ENCODE results near the gene FRY.

The FRY gene

DNA sequence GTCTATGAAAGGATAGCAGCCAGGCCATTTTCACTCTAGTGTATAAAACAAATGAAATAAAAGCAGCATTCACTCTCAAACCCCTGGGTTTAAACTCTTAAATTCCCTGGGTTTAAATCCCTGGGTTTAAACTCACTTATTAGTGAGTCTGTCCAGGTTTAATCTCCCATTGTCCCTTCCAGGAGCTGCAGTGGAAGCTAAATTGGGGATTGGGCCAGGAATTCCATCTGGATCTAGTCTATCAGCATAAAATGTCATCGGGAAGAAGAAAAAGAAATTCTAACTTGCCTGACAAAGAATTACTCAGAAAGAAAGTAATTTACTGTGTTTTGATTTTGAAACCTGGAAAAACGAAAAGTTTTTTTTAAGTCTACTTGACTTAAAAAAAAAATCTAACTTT, 54.8 kb downstream of the FRY start:
- DNase-seq (ENCODE audit: low spot score) = no peak

DNA sequence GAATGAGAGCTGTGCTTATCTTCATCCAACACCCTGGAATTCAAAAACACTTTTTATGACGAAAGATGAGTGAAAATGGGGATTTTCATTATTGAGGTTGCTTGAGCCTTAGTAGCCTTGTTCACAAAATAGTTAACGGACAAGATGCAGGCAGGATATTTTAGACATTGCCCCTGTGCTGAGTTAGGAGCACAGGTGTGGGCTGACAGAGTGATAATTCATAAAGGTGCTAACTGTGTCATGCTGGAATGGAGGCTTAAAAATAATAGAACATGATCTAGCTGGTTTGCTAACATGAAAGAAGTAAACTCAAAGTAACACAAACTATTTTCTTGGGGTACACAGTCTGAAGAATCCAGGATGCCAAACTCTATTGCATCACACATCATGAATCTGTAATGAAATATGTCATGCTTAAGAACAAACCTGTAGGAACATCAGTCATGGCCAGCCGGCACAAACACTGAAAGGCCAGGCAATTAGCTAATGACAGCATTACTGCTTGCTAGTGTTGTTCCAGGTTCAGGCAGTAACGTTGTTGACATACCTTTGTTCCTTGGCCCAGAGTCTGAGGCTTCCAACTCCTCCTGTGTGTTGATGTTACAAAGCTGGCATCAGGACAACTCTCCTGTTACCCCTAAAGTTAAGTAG, 55.3 kb downstream of the FRY start:
- DNase-seq (ENCODE audit: low spot score) = no peak

DNA sequence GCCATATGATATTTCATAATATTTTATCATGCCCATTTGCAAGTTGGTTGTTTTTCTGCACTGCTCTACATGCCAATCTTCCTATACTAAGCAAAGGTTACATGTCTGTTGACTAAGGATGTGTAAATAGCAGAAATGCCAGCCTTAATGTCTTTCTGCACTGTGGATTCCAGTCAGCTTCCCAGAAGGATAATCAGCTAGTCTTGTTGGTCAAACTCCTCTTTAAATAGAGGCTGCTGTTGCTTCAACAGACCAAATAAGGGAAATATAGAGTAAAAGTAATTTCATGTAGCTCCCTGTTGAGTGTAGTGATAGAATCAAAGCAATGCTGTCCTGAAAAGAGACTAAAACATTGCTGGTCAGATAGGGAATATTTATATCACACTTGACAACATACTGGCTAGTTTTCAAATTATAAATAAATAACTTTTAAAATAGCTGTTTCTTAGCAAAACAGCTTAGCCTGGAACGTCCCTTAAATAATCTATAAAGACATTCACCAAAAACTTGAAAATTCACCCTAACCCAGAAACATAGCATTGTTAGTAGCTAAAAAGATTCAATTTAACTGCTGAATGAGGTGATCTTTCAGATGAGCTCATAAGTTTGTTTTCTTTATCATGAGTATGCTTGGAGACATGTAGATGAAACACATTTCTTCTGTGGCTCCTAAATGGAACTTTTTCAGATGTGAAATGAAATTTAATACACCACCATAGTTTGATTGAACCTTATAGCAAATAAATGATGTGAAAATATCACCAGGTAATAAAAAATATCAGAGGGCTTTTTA, 56.6 kb downstream of the FRY start:
- no peak for DNase-seq (ENCODE audit: low spot score)

DNA sequence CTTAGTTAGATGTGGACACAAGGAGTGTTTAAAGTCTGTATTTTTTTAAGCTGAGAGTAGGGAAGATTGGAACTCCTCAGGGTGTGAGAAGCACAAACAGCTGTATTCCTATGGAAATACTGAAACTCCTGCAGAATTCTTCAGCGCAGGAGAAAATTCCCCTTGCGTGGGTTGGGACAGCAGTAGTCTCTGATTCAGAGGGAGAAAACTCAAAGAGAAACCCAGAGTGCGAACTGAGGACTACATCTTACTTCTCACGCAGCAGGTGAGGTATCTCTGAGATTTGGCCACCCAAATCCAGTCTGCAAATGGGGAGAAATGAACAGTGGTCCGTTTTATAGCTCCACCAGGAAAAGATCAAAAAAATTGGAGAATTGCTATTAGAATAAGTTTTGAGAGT, 60.9 kb downstream of the FRY start:
- no peak for DNase-seq (ENCODE audit: low spot score)

DNA sequence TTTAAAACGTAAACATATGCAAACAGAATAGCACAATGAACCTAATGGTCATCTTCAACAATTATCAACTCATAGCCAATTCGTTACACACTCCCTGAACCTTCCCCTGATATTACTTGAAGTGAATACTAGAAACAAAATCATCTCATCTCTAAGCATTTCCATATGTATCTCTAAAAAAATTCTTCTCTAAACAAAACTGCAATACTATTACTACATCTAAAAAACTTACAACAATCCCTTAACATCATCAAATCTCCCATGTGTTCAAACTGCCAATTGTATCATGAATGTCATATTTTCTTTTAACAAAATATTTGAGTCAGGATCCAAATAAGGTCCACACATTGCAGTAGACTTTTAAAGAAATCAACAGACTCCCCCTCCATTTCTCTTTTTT, 61.4 kb downstream of the FRY start:
- no peak for DNase-seq (ENCODE audit: low spot score)

DNA sequence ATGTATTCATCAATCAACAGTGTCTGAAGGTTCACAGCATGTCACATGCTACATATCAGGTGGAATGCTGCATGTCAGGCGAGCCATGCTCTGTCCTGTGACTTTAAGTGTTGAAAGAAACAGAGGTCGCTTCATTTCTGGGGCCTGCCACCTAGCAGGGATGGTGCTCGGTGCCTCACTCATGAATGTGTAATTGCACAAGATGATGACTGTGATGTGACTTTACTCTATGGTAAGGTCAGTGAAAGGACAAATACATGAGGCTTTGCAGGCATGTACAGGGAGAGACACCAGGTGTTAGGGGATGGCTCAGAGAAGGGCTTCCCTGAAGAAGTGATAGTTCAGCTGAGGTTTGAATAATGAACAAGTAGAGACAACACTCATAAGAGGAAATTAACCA, 66.7 kb downstream of the FRY start:
- DNase-seq (ENCODE audit: low spot score) = no peak

DNA sequence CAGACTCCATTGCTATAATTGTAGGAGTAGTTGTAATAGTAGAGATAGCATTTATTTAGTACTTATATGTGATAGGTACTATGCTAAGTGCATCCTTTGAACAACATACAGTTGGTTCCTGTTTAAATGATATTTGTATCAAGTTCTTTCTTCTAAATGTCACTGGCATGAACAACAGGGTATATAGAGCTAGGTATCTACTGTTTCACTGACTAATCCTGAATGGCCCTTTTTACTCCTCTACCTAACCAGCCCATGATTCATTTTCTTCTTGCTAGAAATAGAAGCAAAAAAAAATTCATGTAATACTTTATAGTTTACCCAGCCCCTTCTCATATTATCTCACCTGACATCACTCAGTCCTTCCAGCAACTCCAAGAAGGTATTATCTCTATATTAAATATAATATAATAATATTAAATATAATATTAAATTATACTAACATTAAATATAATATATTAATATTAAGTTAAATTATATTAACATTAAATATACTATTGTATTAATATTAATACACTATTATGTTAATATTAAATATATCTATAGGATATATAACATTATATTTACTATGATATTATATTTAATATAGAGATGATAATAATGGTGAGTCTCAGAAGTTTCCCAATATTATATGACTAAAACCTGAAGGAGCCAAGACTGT, 74.2 kb downstream of the FRY start:
- no peak for DNase-seq (ENCODE audit: low spot score)

DNA sequence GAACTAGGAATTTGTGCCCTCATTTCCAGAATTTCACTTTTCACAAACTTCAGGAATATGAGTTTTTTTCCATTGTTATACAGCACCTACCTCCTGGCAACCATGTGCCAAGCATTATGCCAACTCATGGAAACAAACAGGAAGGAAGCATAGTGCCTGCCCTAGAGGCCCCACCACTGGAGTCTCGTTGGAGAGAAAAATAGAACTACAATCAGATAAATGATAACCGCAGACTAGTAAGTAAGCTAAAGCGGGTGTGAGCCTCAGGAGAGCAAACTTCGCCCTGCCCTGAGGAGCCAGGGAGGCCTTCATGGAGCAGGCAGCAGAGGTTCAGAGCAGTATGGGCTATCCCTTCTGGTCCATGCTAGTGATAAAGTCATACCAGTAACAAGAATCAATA, 75.9 kb downstream of the FRY start:
- no peak for DNase-seq (ENCODE audit: low spot score)

DNA sequence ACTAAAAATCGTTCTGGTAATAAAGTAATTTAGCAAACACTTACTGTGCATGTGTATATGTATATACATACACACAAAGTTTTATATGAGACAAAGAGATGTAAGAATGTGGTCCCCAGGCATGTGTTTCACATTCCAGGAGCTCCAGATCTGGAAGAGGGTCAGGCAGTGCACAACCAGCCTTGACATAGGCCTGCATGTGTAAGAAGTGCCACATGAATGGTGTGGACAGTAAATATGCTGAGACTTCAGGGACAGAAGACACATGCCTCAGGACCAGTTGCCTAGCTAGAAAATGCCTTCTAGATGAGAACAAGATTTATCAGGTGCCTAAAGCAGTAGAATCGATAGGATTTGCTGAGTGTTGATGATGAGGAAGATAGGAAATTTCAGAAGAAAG, 76.4 kb downstream of the FRY start:
- no peak for DNase-seq (ENCODE audit: low spot score)

DNA sequence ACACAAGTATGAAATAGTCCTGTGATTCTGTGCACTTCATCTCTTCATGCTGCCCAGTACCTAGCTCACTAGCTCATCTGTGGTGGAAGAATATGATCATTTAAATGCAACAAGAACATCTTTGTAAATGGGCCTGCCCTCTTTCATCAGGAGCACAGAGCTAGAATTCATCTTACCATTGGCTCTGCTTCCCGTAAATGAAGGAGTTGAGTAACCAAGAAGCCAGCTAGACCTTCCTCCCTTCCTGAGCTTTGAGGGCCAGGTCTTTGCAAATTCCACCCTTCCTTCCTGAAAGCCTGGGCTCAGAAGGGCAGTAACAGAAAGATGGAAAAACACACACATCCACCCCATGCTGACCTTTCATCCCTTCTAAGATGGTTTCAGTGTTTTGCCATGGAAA, 82.0 kb downstream of the FRY start:
- no peak for DNase-seq (ENCODE audit: low spot score)

DNA sequence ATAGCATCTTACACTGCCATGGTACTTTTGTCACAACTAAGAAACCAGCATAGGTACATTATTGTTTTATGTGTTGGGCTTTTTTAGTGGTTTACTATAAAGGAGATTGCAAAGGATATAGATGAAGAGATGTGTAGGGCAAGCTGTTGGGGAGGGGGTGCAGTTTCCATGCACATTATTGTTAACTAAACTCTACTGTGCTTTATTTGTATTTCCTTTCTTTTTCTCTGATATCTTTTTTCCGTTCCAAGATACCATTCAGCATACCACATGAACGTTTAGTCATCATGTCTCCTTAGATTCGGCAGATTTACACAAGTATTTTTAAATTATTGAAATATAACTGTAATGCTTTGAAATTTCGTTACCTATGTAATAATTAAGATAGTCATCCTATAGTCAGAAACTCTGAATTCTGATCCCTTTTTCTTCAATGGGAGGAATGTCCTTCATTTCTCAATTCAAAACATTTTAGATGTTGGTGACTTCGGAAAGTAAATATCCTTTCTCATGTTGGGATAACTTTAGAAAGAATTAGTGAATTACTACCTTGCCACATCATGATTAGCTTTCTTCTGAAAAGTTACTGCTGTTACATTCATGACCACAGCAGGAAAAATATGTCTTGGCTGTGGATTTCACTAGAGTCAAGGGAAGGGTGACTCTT, 82.8 kb downstream of the FRY start:
- no peak for DNase-seq (ENCODE audit: low spot score)

DNA sequence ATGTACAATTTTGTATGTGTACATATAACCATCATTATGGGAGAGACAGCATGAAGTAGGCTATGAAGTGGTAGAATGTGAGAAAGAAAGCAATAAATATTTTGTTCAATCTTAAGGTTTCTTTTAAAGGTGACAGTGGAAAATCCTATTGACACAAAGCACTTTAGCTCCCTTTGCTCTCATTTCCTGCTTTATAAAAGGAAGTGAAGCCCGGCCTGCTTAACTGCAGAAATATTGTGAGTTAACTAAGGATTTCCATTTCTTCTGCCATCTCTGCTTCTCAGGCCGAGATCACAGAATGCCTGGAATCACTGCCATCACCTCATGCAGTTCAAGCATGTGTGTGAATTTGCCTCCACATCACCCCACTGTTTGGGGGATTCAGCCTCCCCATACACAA, 83.5 kb downstream of the FRY start:
- DNase-seq (ENCODE audit: low spot score) = no peak

DNA sequence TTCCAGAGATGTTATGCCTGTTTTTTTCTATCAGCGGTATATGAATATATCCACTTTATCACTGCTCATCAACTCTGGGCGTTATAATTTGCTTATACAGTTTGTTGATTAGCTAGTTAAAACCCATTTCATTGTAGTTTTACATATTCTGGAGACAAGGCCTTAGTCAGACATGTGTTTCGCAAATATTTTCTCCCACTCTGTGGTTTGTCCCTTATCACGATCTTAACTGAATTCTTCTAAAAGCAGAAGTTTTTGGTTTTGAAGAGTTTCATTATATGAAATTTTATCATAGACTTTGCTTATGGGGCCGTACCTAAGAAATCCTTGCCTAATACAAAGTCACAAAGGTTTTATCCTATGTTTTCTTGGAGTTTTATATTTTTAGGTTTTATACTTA, 84.6 kb downstream of the FRY start:
- DNase-seq (ENCODE audit: low spot score) = no peak

DNA sequence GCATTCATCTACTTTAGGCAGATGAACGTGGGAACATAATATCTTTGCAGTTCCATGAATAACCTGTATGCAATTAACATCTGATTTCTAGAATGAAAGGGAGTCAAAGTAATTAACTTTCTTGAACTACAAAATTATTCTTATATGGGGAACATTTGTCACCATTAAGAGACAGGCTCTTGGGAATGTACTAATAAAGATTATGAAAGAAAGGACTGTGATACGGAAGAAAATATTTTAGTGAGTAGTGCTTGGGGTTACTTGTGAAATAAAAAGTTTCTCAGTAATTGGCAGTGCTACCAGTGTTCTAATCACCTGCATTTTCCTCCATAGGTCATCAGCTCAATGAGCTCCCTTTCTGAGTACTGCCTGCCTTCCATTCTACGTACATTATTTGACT, 85.4 kb downstream of the FRY start:
- DNase-seq (ENCODE audit: low spot score) = no peak

DNA sequence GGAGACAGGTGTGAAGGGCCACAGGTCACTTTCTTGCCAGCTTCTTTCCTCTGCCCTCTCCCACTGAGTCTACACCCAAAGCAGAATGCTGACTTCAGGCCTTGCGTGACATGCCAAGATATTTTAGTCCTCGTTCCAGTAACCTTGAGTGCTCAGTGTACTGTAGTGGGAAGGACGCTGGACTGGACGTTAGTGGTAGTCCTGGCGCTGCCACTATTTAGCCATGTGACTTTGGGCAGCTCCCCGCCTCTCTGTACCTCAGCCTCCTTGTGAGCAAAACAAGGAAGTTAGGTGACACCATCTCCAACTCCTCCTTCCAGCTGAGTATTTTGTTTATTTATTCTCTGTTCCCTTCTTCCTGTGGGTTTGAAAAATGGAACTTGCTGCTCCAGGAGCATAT, 86.1 kb downstream of the FRY start:
- no peak for DNase-seq (ENCODE audit: low spot score)

DNA sequence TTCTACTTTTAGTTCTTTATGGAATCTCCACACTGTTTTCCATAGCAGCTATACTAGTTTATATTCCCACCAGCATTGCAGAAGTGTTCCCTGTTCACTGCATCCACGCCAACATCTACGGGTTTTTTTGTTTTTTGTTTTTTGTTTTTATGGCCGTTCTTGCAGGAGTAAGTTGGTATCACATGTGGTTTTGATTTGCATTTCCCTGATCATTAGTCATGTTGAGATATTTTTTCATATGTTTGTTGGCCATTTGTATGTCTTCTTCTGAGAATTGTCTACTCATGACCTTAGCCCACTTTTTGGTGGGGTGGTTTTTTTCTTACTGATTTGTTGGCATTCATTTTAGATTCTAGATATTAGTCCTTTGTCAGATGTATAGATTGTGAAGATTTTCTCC, 89.7 kb downstream of the FRY start:
- no peak for DNase-seq (ENCODE audit: low spot score)

DNA sequence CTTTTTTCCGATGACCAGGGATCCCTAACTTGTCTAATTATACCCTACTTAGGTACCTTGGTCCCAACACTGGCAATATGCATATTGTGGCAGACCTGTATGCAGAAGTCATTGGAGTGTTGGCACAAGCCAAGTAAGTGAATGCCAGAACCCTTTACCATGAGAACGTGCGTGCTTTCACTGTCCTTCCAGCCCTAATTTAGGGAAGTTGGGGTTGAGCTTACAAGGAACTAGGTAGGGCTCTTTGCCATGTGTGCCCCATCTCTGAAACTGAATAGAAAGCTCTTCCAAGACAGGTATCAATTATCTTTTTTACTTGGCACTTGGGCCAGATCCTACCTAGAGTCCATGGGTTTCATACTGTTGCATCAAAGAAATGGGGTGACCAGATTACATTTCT, 93.2 kb downstream of the FRY start:
- no peak for DNase-seq (ENCODE audit: low spot score)

DNA sequence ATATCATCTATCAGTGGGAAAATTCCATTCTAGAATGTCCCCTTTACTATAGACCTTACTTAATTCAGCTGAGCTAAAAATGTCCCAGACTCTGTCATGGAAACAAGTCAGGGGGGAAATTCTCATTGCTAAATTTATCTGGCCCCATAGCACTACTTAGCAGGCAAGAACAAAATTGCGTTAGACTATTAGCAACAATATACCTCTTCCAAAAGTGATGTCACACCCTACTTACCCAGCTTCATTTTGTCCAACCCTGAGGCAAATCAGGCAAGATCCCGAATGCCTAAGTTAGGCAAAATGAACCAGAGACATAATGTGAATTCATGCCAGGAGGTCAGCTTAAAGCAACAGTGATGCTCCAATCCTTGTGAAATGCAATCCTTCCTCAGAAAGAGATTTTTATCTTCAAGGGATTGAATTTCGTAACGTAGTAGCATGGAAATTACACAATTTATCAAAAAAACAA, 93.7 kb downstream of the FRY start:
- DNase-seq (ENCODE audit: low spot score) = no peak

DNA sequence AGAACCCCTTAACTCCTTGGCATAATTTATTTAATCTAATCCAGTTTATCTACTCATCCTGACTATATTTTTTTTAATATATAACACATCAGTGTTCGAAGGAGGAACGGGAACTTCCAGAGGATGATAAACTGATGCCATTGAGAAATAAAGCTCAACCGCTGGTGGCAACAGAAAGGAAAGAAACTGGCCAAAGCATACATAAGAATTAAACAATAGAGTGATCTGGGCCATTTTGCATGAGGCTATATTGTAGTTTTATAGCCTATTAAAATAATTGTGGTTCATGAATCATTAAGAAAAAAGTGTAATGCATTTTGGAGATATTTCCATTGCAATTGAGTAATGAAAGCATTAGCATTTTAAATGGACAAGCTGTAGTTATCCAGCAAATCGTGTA, 94.2 kb downstream of the FRY start:
- no peak for DNase-seq (ENCODE audit: low spot score)

DNA sequence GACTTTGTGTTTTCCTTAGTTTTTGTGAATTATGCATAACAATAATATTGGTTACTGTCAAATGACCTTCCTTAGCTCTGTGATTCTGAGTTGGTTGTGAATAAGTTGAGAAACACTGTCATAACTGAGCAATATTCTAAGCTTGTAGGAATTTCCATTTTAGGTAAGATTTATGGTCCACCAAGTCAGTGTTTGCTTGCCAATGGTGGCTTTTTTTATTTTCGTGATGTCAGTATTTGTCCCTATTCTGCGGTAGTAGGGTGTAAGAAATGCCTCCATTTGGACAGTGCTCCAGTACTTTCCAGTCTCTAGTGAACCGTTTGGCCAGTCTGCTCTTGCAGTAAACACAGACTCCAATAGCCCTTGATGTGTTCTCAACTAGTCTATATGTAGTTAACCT, 94.7 kb downstream of the FRY start:
- DNase-seq (ENCODE audit: low spot score) = no peak

DNA sequence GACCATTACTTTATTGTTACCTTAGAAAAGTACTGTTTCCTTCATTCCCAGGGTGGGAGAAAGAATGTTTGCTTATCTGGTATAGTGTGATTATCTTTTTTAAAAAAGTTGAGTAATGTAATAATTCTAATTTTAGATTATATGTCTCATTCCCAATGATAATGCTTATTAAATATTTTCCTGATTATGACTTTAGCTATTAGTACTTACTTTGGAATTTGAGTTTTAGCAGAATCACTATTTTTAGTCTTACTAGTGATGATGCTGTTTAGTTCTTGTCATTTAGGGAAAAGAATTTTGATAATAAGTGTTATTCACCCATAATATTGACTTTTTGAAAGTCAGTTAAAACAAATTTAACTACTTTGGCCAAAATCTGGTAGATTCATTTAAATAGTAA, 95.2 kb downstream of the FRY start:
- DNase-seq (ENCODE audit: low spot score) = no peak

DNA sequence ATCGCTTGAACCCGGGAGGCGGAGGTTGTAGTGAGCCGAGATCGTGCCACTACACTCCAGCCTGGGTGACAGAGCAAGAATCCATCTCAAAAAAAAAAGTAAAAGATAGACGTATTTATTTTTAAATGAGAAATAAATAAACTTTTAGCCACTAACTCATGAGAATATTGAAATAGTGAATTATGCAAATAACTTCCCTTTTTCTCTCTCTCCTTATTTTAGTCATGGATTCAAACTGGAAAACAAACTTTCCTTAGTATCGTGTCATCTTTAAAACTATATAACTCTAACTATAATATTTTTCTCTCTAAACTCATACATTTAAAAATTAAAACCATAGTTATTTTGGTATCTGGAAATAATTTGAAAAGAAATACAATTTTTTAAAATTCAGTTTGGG, 96.1 kb downstream of the FRY start:
- DNase-seq (ENCODE audit: low spot score) = no peak

All from SW480 (cell line).